A549 (cell line): ENCODE results near the gene PYCARD. TPM values are rescaled to one million over a fixed set of nuclear protein-coding genes. Genes with fewer than 3 reads are reported as not detected.

Source experiments
- ATAC-seq, 2 experiments: fragments of 200-7000 bp in 1 of 2; fragments of >200 bp in 1 of 2; cut with Nextera tagmentation in 1 of 2; cut with Tn5 transposase in 1 of 2; 3 replicates each; pipeline versions ENCODE4 v1.8.0 to v1.9.1; 2018 to 2020; ENCODE audit warnings: mild to moderate bottlenecking in 1 of 2, moderate library complexity in 1 of 2
- CTCF ChIA-PET: fragments of 300-600 bp; sonication (Branson Sonifier 250); formaldehyde crosslinking; extraction: SDS; loops from one replicate; lab custom pipeline; 2021; ENCODE audit warnings: antibody characterized with exemption, inconsistent platforms; lab: Yijun Ruan, JAX
- POLR2A ChIA-PET: fragments of 350-600 bp; formaldehyde crosslinking; extraction: SDS; loops from one replicate; lab custom pipeline; 2021; ENCODE audit warnings: antibody characterized with exemption, inconsistent platforms; lab: Yijun Ruan, JAX
- DNase-seq, 2 experiments: peaks; one replicate each; pipeline versions ENCODE4 v3.0.0 to v3.0.0-alpha.2; 2011 to 2016; ENCODE audit warnings: low read depth in 1 of 2, low spot score in 1 of 2
- FAIRE-seq: peaks from 2 replicates; lab custom pipeline; 2011; peaks lifted over from hg19 to GRCh38; lab: Jason Lieb, UNC
- H3K27ac ChIP-seq, 2 experiments: fragments of >200 bp; sonication (Bioruptor Twin); formaldehyde crosslinking; 3 replicates each; pipeline ENCODE4 v1.5.1; 2016 to 2017
- H3K4me1 ChIP-seq: fragments of >200 bp; sonication (Bioruptor Twin); formaldehyde crosslinking; 3 replicates; pipeline ENCODE4 v1.6.1; 2016
- H3K4me2 ChIP-seq: fragments of >200 bp; sonication (Bioruptor Twin); formaldehyde crosslinking; 3 replicates; pipeline ENCODE4 v1.6.1; 2016
- H3K4me3 ChIP-seq: fragments of >200 bp; sonication (Bioruptor Twin); formaldehyde crosslinking; 3 replicates; pipeline ENCODE4 v1.5.1; 2016
- H3K9me3 ChIP-seq: fragments of >200 bp; sonication (Bioruptor Twin); formaldehyde crosslinking; 3 replicates; pipeline ENCODE4 v1.6.1; 2016
- CBX2 ChIP-seq: fragments of 200-600 bp; sonication (generic); IDR thresholded peaks from 2 replicates; pipeline ENCODE4 v1.6.1; 2016; ENCODE audit warnings: low read depth, mild to moderate bottlenecking, borderline replicate concordance
- CEBPB ChIP-seq, 2 experiments: fragments of >200 bp in 1 of 2; sonication (Bioruptor Twin) in 1 of 2; formaldehyde crosslinking in 1 of 2; IDR thresholded peaks; 2 replicates each; pipeline ENCODE4 v1.6.1; 2012 to 2016
- CHD4 ChIP-seq: fragments of 200-600 bp; sonication (generic); IDR thresholded peaks from 2 replicates; pipeline ENCODE4 v1.6.1; 2016; ENCODE audit warnings: antibody characterized with exemption, mild to moderate bottlenecking, borderline replicate concordance
- EHMT2 ChIP-seq: fragments of 200-600 bp; sonication (generic); IDR thresholded peaks from 2 replicates; pipeline ENCODE4 v1.6.1; 2016; ENCODE audit warnings: antibody characterized with exemption, low read depth, mild to moderate bottlenecking, moderate library complexity
- FOSB ChIP-seq: fragments of 250-450 bp; sonication (Bioruptor Pico); IDR thresholded peaks from 2 replicates; pipeline ENCODE4 v1.5.0; 2020; ENCODE audit warnings: mild to moderate bottlenecking, moderate library complexity
- FOSL2 ChIP-seq, 2 experiments: fragments of 450-650 bp in 1 of 2; fragments of >200 bp in 1 of 2; sonication (Bioruptor Twin) in 1 of 2; formaldehyde crosslinking; IDR thresholded peaks; 2 replicates each; pipeline versions ENCODE4 v1.5.0 to v1.6.1; 2016 to 2020; ENCODE audit warnings: mild to moderate bottlenecking in 1 of 2, moderate library complexity in 1 of 2
- HOXA7 ChIP-seq: fragments of 250-450 bp; sonication (Bioruptor Pico); IDR thresholded peaks from 2 replicates; pipeline ENCODE4 v1.5.0; 2020; ENCODE audit warnings: mild to moderate bottlenecking, moderate library complexity
- HOXB5 ChIP-seq: fragments of 250-450 bp; sonication (Bioruptor Pico); IDR thresholded peaks from 2 replicates; pipeline ENCODE4 v1.5.0; 2020; ENCODE audit warnings: mild to moderate bottlenecking, moderate library complexity
- JUN ChIP-seq, 2 experiments: fragments of >200 bp; sonication (Bioruptor Twin); formaldehyde crosslinking; IDR thresholded peaks; 2 replicates in 1 of 2; 3 replicates in 1 of 2; pipeline ENCODE4 v1.6.1; 2016 to 2017
- MAFK ChIP-seq: fragments of 450-650 bp; IDR thresholded peaks from 2 replicates; pipeline ENCODE4 v1.6.1; 2014; ENCODE audit not compliant: partially characterized antibody
- POLR2A ChIP-seq: IDR thresholded peaks from 2 replicates; pipeline ENCODE4 v1.6.1; 2012; ENCODE audit warnings: mild to moderate bottlenecking, low read length
- RARB ChIP-seq: fragments of 250-450 bp; sonication (Bioruptor Pico); IDR thresholded peaks from 2 replicates; pipeline ENCODE4 v1.8.0; 2021; ENCODE audit warnings: mild to moderate bottlenecking, moderate library complexity
- RFX5 ChIP-seq: fragments of 450-650 bp; IDR thresholded peaks from 2 replicates; pipeline ENCODE4 v1.7.1; 2014; ENCODE audit warnings: antibody characterized with exemption, mild to moderate bottlenecking, moderate library complexity
- TFCP2L1 ChIP-seq: fragments of 250-450 bp; sonication (Bioruptor Pico); IDR thresholded peaks from 2 replicates; pipeline ENCODE4 v1.5.0; 2021; ENCODE audit warnings: mild to moderate bottlenecking
- ZNF302 ChIP-seq: fragments of 250-450 bp; sonication (Bioruptor Pico); IDR thresholded peaks from 2 replicates; pipeline ENCODE4 v1.9.0; 2021; ENCODE audit warnings: inconsistent platforms, mild to moderate bottlenecking, moderate library complexity
- ZSCAN20 ChIP-seq: fragments of 250-450 bp; sonication (Bioruptor Pico); IDR thresholded peaks from 2 replicates; pipeline ENCODE4 v1.8.0; 2022; ENCODE audit warnings: mild to moderate bottlenecking, moderate library complexity
- WGBS: methylation state at CpG from one replicate; pipeline ENCODE4 v1.1.6; 2017; ENCODE audit errors: missing lambda C conversion rate; 5-methylcytosine and 5-hydroxymethylcytosine counted together
- polyA plus RNA-seq, 4 experiments: library from polyadenylated mRNA; depleted of rRNA in 3 of 4; stranded (reverse); fragments of >200 nt; fragmentation: RNase III in 1 of 4; extraction: RNeasy Plus Mini Kit Qiagen cat#74134 plus additional on column Dnase treatment in 1 of 4; gene quantifications; 2 replicates in 3 of 4; 3 replicates in 1 of 4; pipeline ENCODE4 v1.2.3, GENCODE V29; 2011 to 2017
- TF ChIP-seq, protein P1 (sequence below): IDR thresholded peaks from 2 replicates; pipeline ENCODE4 v1.6.1; 2012; ENCODE audit warnings: low read depth, borderline replicate concordance
- TF ChIP-seq, protein P2 (sequence below): fragments of 200-600 bp; sonication (generic); IDR thresholded peaks from 2 replicates; pipeline ENCODE4 v1.6.1; 2016; ENCODE audit warnings: antibody characterized with exemption, mild to moderate bottlenecking, moderate library complexity
- TF ChIP-seq, protein P3 (sequence below): fragments of 450-650 bp; IDR thresholded peaks from 2 replicates; pipeline ENCODE4 v1.6.1; 2014; ENCODE audit warnings: antibody characterized with exemption

Gene PYCARD
- polyA plus RNA-seq, 2 of the 4 experiments (the other 2 are of a cell fraction) = 16.1 to 30.1 TPM

- no peak for ATAC-seq
- ChIA-PET CTCF (interaction anchor here (1.2 to 2.2 kb wide), 4 partner anchors 8 to 48 kb away, joined by 4 to 8 read pairs (median 7); partner anchors contain the start of genes FUS and PYCARD), POLR2A (interaction anchor here (1.7 to 2.1 kb wide), 2 partner anchors 10 to 12 kb away, joined by 5 to 17 read pairs; partner anchors contain the start of genes FUS and PYCARD)
- no peak overlapping the region for H3K27ac ChIP-seq
- H3K4me1 ChIP-seq = 0 out of 3 replicates have a peak, but pooled peaks cover 3% of the 10 kb centered on the region
- 94% methylated on average over 12 of the region's 12 CpGs for WGBS
- TF ChIP-seq FOSB (CRISPR knock-in tag) (0 out of 2 replicates have a peak, but pooled peaks have one; percentile 20), EHMT2 (no peak), RARB (CRISPR knock-in tag) (0 out of 2 replicates have a peak, but pooled peaks have one; percentile 44), TFCP2L1 (CRISPR knock-in tag) (peak; percentile 62; the same call in 1 of the 2 replicates)
- no peak overlapping the region for H3K4me2 ChIP-seq
- H3K4me3 ChIP-seq = no peak overlapping the region
- no peak for FAIRE-seq
- H3K9me3 ChIP-seq = no peaks in the 10 kb centered on the region
- DNase-seq = no peak
Observed at GRCh38 chr16:31190061-31190460, 12.5 kb downstream of the PYCARD start.

GRCh38 chr16:31189412-31189778 lies 13.2 kb downstream of the PYCARD start:
- no peak overlapping the region for H3K27ac ChIP-seq
- H3K4me2 ChIP-seq = no peak overlapping the region
- 85% methylated on average over 2 of the region's 2 CpGs for WGBS
- H3K4me3 ChIP-seq = no peak overlapping the region
- POLR2A ChIA-PET = interaction anchor here (1.7 to 2.1 kb wide), 2 partner anchors 9 to 13 kb away, joined by 5 to 17 read pairs; partner anchors contain the start of genes FUS and PYCARD
- TF ChIP-seq JUN (IDR thresholded peaks at IDR 0.05) (no peak), RFX5 (no peak), FOSB (CRISPR knock-in tag) (peak; percentile 55), HOXA7 (peak; percentile 79), POLR2A (no peak), RARB (CRISPR knock-in tag) (peak; percentile 57; the same call in 1 of the 2 replicates), MAFK (no peak), HOXB5 (CRISPR knock-in tag) (no peak), CHD4 (no peak), CBX2 (no peak), TFCP2L1 (CRISPR knock-in tag) (peak; percentile 52; the same call in 1 of the 2 replicates)
- TF ChIP-seq, protein P1, sequence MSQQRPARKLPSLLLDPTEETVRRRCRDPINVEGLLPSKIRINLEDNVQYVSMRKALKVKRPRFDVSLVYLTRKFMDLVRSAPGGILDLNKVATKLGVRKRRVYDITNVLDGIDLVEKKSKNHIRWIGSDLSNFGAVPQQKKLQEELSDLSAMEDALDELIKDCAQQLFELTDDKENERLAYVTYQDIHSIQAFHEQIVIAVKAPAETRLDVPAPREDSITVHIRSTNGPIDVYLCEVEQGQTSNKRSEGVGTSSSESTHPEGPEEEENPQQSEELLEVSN = no peak
- TF ChIP-seq, all 56 proteins: peak for 4
- ATAC-seq = no peak
- CTCF ChIA-PET = interaction anchor here (1.9 to 2.2 kb wide), 3 partner anchors 9 to 47 kb away, joined by 6 to 8 read pairs (median 8); partner anchors contain the start of gene PYCARD
- FAIRE-seq = no peak
- DNase-seq = no peak
- H3K4me1 ChIP-seq = 0 out of 3 replicates have a peak, but pooled peaks cover 3% of the 10 kb centered on the region
- H3K9me3 ChIP-seq = no peaks in the 10 kb centered on the region

- 92% methylated on average over 3 of the region's 3 CpGs for WGBS
- Histone ChIP-seq H3K4me3 (no peak overlapping the region), H3K4me1 (peaks cover 8% of the 10 kb centered on the region; the same call in 2 of the 3 replicates), H3K4me2 (no peak overlapping the region), H3K27ac (no peak overlapping the region), H3K9me3 (no peaks in the 10 kb centered on the region)
- ChIA-PET POLR2A (interaction anchor here (1.7 to 2.1 kb wide), 2 partner anchors 9 to 13 kb away, joined by 5 to 17 read pairs; partner anchors contain the start of genes FUS and PYCARD), CTCF (interaction anchor here (0.9 to 2.2 kb wide), 3 partner anchors 10 to 254 kb away, joined by 4 to 8 read pairs (median 8); partner anchors contain the start of genes PYCARD and ZNF843)
- TF ChIP-seq TFCP2L1 (CRISPR knock-in tag) (peak; percentile 81; the same call in 1 of the 2 replicates), ZSCAN20 (CRISPR knock-in tag) (no peak), FOSB (CRISPR knock-in tag) (peak; percentile 43; the same call in 1 of the 2 replicates), CEBPB (IDR thresholded peaks at IDR 0.05) (no peak), FOSL2 (IDR thresholded peaks at IDR 0.05) (no peak), FOSL2 (CRISPR knock-in tag; IDR thresholded peaks at IDR 0.05) (no peak), ZNF302 (no peak)
- TF ChIP-seq, protein P2, sequence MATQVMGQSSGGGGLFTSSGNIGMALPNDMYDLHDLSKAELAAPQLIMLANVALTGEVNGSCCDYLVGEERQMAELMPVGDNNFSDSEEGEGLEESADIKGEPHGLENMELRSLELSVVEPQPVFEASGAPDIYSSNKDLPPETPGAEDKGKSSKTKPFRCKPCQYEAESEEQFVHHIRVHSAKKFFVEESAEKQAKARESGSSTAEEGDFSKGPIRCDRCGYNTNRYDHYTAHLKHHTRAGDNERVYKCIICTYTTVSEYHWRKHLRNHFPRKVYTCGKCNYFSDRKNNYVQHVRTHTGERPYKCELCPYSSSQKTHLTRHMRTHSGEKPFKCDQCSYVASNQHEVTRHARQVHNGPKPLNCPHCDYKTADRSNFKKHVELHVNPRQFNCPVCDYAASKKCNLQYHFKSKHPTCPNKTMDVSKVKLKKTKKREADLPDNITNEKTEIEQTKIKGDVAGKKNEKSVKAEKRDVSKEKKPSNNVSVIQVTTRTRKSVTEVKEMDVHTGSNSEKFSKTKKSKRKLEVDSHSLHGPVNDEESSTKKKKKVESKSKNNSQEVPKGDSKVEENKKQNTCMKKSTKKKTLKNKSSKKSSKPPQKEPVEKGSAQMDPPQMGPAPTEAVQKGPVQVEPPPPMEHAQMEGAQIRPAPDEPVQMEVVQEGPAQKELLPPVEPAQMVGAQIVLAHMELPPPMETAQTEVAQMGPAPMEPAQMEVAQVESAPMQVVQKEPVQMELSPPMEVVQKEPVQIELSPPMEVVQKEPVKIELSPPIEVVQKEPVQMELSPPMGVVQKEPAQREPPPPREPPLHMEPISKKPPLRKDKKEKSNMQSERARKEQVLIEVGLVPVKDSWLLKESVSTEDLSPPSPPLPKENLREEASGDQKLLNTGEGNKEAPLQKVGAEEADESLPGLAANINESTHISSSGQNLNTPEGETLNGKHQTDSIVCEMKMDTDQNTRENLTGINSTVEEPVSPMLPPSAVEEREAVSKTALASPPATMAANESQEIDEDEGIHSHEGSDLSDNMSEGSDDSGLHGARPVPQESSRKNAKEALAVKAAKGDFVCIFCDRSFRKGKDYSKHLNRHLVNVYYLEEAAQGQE = peak; percentile 22; the same call in 1 of the 2 replicates
- TF ChIP-seq, protein P3, sequence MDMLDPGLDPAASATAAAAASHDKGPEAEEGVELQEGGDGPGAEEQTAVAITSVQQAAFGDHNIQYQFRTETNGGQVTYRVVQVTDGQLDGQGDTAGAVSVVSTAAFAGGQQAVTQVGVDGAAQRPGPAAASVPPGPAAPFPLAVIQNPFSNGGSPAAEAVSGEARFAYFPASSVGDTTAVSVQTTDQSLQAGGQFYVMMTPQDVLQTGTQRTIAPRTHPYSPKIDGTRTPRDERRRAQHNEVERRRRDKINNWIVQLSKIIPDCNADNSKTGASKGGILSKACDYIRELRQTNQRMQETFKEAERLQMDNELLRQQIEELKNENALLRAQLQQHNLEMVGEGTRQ = no peak
- FAIRE-seq = no peak
- DNase-seq = no peak
- ATAC-seq = no peak
Observed at GRCh38 chr16:31188450-31189411, 13.8 kb downstream of the PYCARD start.
